ENCODE measurements around the gene SLC6A7.

Gene SLC6A7

GRCh38 chr5:150183436-150183835 is 6.4 kb upstream of the SLC6A7 start:
- no peak for DNase-seq (ENCODE audit: low read depth in 2 of 2)
- no peak overlapping the region for H3K4me3 ChIP-seq (replicated peaks in 1 of 2; ENCODE audit: low read depth in 2 of 2, low read length in 2 of 2)
- TF ChIP-seq CTCF (IDR thresholded peaks at IDR 0.05; ENCODE audit: low read depth, low read length) = no peak

- TF ChIP-seq CTCF (IDR thresholded peaks at IDR 0.05; ENCODE audit: low read depth, low read length) = no peak
- DNase-seq (ENCODE audit: low read depth in 2 of 2) = no peak
- no peak overlapping the region for H3K4me3 ChIP-seq (replicated peaks in 1 of 2; ENCODE audit: low read depth in 2 of 2, low read length in 2 of 2)
Observed at GRCh38 chr5:150184006-150184405, 5.9 kb upstream of the SLC6A7 start.

- no peak for TF ChIP-seq CTCF (IDR thresholded peaks at IDR 0.05; ENCODE audit: low read depth, low read length)
- no peak overlapping the region for H3K4me3 ChIP-seq (replicated peaks in 1 of 2; ENCODE audit: low read depth in 2 of 2, low read length in 2 of 2)
- no peak for DNase-seq (ENCODE audit: low read depth in 2 of 2)
Observed at GRCh38 chr5:150184990-150185912, 4.6 kb upstream of the SLC6A7 start.

- no peak overlapping the region for H3K4me3 ChIP-seq (replicated peaks in 1 of 2; ENCODE audit: low read depth in 2 of 2, low read length in 2 of 2)
- DNase-seq (ENCODE audit: low read depth in 2 of 2) = no peak
- TF ChIP-seq CTCF (IDR thresholded peaks at IDR 0.05; ENCODE audit: low read depth, low read length) = no peak
Observed at GRCh38 chr5:150186137-150186536, 3.7 kb upstream of the SLC6A7 start.

GRCh38 chr5:150186897-150187296 is 3.0 kb upstream of the SLC6A7 start:
- TF ChIP-seq CTCF (IDR thresholded peaks at IDR 0.05; ENCODE audit: low read depth, low read length) = no peak
- no peak for DNase-seq (ENCODE audit: low read depth in 2 of 2)
- H3K4me3 ChIP-seq (replicated peaks in 1 of 2; ENCODE audit: low read depth in 2 of 2, low read length in 2 of 2) = no peak overlapping the region

- TF ChIP-seq CTCF (IDR thresholded peaks at IDR 0.05; ENCODE audit: low read depth, low read length) = no peak
- no peak overlapping the region for H3K4me3 ChIP-seq (replicated peaks in 1 of 2; ENCODE audit: low read depth in 2 of 2, low read length in 2 of 2)
Observed at GRCh38 chr5:150188146-150188842, 1.6 kb upstream of the SLC6A7 start.

More at GRCh38 chr5:150188146-150188842, 1.6 kb upstream of the SLC6A7 start:
- DNase-seq (ENCODE audit: low read depth in 2 of 2) = no peak

Data from cardiac fibroblast (primary cell).